ENCODE results near the gene PEPD.

Gene PEPD

GRCh38 chr19:33366897-33367296 lies 154.7 kb downstream of the PEPD start:
- DNase-seq (ENCODE audit: low read depth in 2 of 2, low spot score in 1 of 2), result no peak

- no peak for DNase-seq (ENCODE audit: low read depth in 2 of 2, low spot score in 1 of 2)
Observed at GRCh38 chr19:33366127-33366526, 155.5 kb downstream of the PEPD start.

- DNase-seq (ENCODE audit: low read depth in 2 of 2, low spot score in 1 of 2), result no peak
Observed at GRCh38 chr19:33365691-33366090, 155.9 kb downstream of the PEPD start.

- no peak for DNase-seq (ENCODE audit: low read depth in 2 of 2, low spot score in 1 of 2)
Observed at GRCh38 chr19:33363476-33363875, 158.1 kb downstream of the PEPD start.

GRCh38 chr19:33362508-33363228 lies 158.9 kb downstream of the PEPD start:
- DNase-seq (ENCODE audit: low read depth in 2 of 2, low spot score in 1 of 2), result no peak

GRCh38 chr19:33359581-33359980 lies 162.0 kb downstream of the PEPD start:
- no peak for DNase-seq (ENCODE audit: low read depth in 2 of 2, low spot score in 1 of 2)

- DNase-seq (ENCODE audit: low read depth in 2 of 2, low spot score in 1 of 2), result no peak
Observed at GRCh38 chr19:33358408-33358807, 163.2 kb downstream of the PEPD start.

GRCh38 chr19:33357556-33357955 lies 164.0 kb downstream of the PEPD start:
- DNase-seq (ENCODE audit: low read depth in 2 of 2, low spot score in 1 of 2), result no peak

GRCh38 chr19:33355535-33355934 lies 166.1 kb downstream of the PEPD start:
- DNase-seq (ENCODE audit: low read depth in 2 of 2, low spot score in 1 of 2), result no peak

- no peak for DNase-seq (ENCODE audit: low read depth in 2 of 2, low spot score in 1 of 2)
Observed at GRCh38 chr19:33350538-33351309, 170.9 kb downstream of the PEPD start.

- DNase-seq (ENCODE audit: low read depth in 2 of 2, low spot score in 1 of 2), result no peak
Observed at GRCh38 chr19:33349319-33350289, 172.0 kb downstream of the PEPD start.

GRCh38 chr19:33348301-33349010 lies 173.1 kb downstream of the PEPD start:
- DNase-seq (ENCODE audit: low read depth in 2 of 2, low spot score in 1 of 2), result no peak

- DNase-seq (ENCODE audit: low read depth in 2 of 2, low spot score in 1 of 2), result no peak
Observed at GRCh38 chr19:33347300-33347699, 174.3 kb downstream of the PEPD start.

GRCh38 chr19:33346665-33347064 lies 174.9 kb downstream of the PEPD start:
- DNase-seq (ENCODE audit: low read depth in 2 of 2, low spot score in 1 of 2), result no peak

- no peak for DNase-seq (ENCODE audit: low read depth in 2 of 2, low spot score in 1 of 2)
Observed at GRCh38 chr19:33345163-33345562, 176.4 kb downstream of the PEPD start.

- no peak for DNase-seq (ENCODE audit: low read depth in 2 of 2, low spot score in 1 of 2)
Observed at GRCh38 chr19:33344573-33344925, 177.0 kb downstream of the PEPD start.

- DNase-seq (ENCODE audit: low read depth in 2 of 2, low spot score in 1 of 2), result no peak
Observed at GRCh38 chr19:33343859-33344572, 177.6 kb downstream of the PEPD start.

- no peak for DNase-seq (ENCODE audit: low read depth in 2 of 2, low spot score in 1 of 2)
Observed at GRCh38 chr19:33343301-33343700, 178.3 kb downstream of the PEPD start.

- no peak for DNase-seq (ENCODE audit: low read depth in 2 of 2, low spot score in 1 of 2)
Observed at GRCh38 chr19:33340991-33341390, 180.6 kb downstream of the PEPD start.
